OCI-LY3 (cell line): Measurements from ENCODE around the gene UTP20.

Experiments
- CTCF ChIP-seq: fragments of 200-600, 300-600 bp; sonication (generic); IDR thresholded peaks from 2 replicates; pipeline ENCODE4 v1.5.1; 2014; ENCODE audit warnings: antibody characterized with exemption, low read length, low read depth
- EZH2phosphoT487 ChIP-seq: fragments of 200-600 bp; shearing (Covaris generic); IDR thresholded peaks from 2 replicates; pipeline ENCODE4 v1.6.1; 2018; ENCODE audit warnings: antibody characterized with exemption, mixed run types, low read depth

- no peak for TF ChIP-seq CTCF
- TF ChIP-seq EZH2phosphoT487: no peak
Observed at GRCh38 chr12:101368016-101368415, 88.1 kb downstream of the UTP20 start.
